Activated gamma-delta T cell (primary cell): Measurements from ENCODE around the gene NQO2.
A peak's percentile ranks its signal among the peaks of the same experiment; 100 is the strongest.

Experiments used
- DNase-seq: peaks from one replicate; lab custom pipeline; 2025; lab: John Stamatoyannopoulos, UW
- total RNA-seq, 2 donors: gene quantifications; one replicate each; lab custom pipeline; 2026; lab: John Stamatoyannopoulos, UW

NQO2 gene
- 30.1 to 61.6 reads per million in 2 donors for total RNA-seq

- peak; percentile 84 for DNase-seq
These were observed at the start of gene NQO2 for GRCh38 chr6:2999618-3000557. Gene NQO2 (plus strand): TSS chr6:2999894. CDS start chr6:3006553, 6,659 bp downstream.

- no peak for DNase-seq
These were observed 49.0 kb upstream of the NQO2 start for GRCh38 chr6:2950713-2951112.

- DNase-seq: no peak
These were observed 48.0 kb upstream of the NQO2 start for GRCh38 chr6:2951728-2952127.

GRCh38 chr6:2952557-2953095 is 47.1 kb upstream of the NQO2 start:
- DNase-seq: no peak

- no peak for DNase-seq
These were observed 46.6 kb upstream of the NQO2 start for GRCh38 chr6:2953098-2953497.

- DNase-seq: no peak
These were observed 42.6 kb upstream of the NQO2 start for GRCh38 chr6:2956930-2957685.

- DNase-seq: no peak
These were observed 41.9 kb upstream of the NQO2 start for GRCh38 chr6:2957696-2958330.

GRCh38 chr6:2958331-2958711 is 41.4 kb upstream of the NQO2 start:
- DNase-seq: no peak

- no peak for DNase-seq
These were observed 40.9 kb upstream of the NQO2 start for GRCh38 chr6:2958776-2959175.

- no peak for DNase-seq
These were observed 39.6 kb upstream of the NQO2 start for GRCh38 chr6:2959909-2960719.

GRCh38 chr6:2960935-2961334 is 38.8 kb upstream of the NQO2 start:
- no peak for DNase-seq

GRCh38 chr6:2961506-2961905 is 38.2 kb upstream of the NQO2 start:
- no peak for DNase-seq

- DNase-seq: no peak
These were observed 37.7 kb upstream of the NQO2 start for GRCh38 chr6:2962004-2962403.

GRCh38 chr6:2962636-2963035 is 37.1 kb upstream of the NQO2 start:
- DNase-seq: no peak

GRCh38 chr6:2963756-2964155 is 35.9 kb upstream of the NQO2 start:
- no peak for DNase-seq

GRCh38 chr6:2964793-2965505 is 34.7 kb upstream of the NQO2 start:
- DNase-seq: no peak

GRCh38 chr6:2966347-2966746 is 33.3 kb upstream of the NQO2 start:
- no peak for DNase-seq

GRCh38 chr6:2967936-2968335 is 31.8 kb upstream of the NQO2 start:
- DNase-seq: no peak

- no peak for DNase-seq
These were observed 31.0 kb upstream of the NQO2 start for GRCh38 chr6:2968600-2969135.

- DNase-seq: no peak
These were observed 30.1 kb upstream of the NQO2 start for GRCh38 chr6:2969549-2969948.
